Activated CD8-positive, alpha-beta memory T cell treated with anti-CD3 and anti-CD28 coated beads, Interleukin-2, amount 50 U/mL, for 48 hours (primary cell): Measurements from ENCODE around the gene BMP6.

Experiments
- DNase-seq: peaks from one replicate; pipeline ENCODE4 v3.0.0-alpha.2; 2020

BMP6 gene

GRCh38 chr6:7725849-7726415 lies at the start of gene BMP6:
TSS of gene BMP6 (plus strand) at chr6:7726099. CDS start at chr6:7726956, 857 bp downstream.
- DNase-seq, result peak; percentile 77

GRCh38 chr6:7677229-7677628 lies 48.7 kb upstream of the BMP6 start:
- DNase-seq, result no peak

GRCh38 chr6:7680393-7681075 lies 45.4 kb upstream of the BMP6 start:
- DNase-seq, result no peak

- no peak for DNase-seq
Observed at GRCh38 chr6:7681449-7681848, 44.5 kb upstream of the BMP6 start.

- DNase-seq, result no peak
Observed at GRCh38 chr6:7684076-7684475, 41.8 kb upstream of the BMP6 start.

GRCh38 chr6:7684843-7685242 lies 41.1 kb upstream of the BMP6 start:
- no peak for DNase-seq

- DNase-seq, result no peak
Observed at GRCh38 chr6:7685276-7685675, 40.6 kb upstream of the BMP6 start.

GRCh38 chr6:7687145-7688111 lies 38.5 kb upstream of the BMP6 start:
- no peak for DNase-seq

GRCh38 chr6:7691021-7691420 lies 34.9 kb upstream of the BMP6 start:
- no peak for DNase-seq

GRCh38 chr6:7691675-7692452 lies 34.0 kb upstream of the BMP6 start:
- DNase-seq, result no peak

GRCh38 chr6:7692453-7692784 lies 33.5 kb upstream of the BMP6 start:
- DNase-seq, result no peak

- DNase-seq, result no peak
Observed at GRCh38 chr6:7693827-7694226, 32.1 kb upstream of the BMP6 start.

- no peak for DNase-seq
Observed at GRCh38 chr6:7696061-7696460, 29.8 kb upstream of the BMP6 start.

GRCh38 chr6:7697432-7697819 lies 28.5 kb upstream of the BMP6 start:
- DNase-seq, result no peak

- DNase-seq, result no peak
Observed at GRCh38 chr6:7697820-7698623, 27.9 kb upstream of the BMP6 start.

GRCh38 chr6:7701212-7701834 lies 24.6 kb upstream of the BMP6 start:
- DNase-seq, result no peak

- no peak for DNase-seq
Observed at GRCh38 chr6:7703148-7703680, 22.7 kb upstream of the BMP6 start.

- no peak for DNase-seq
Observed at GRCh38 chr6:7705483-7705882, 20.4 kb upstream of the BMP6 start.

GRCh38 chr6:7706269-7706668 lies 19.6 kb upstream of the BMP6 start:
- DNase-seq, result no peak

GRCh38 chr6:7707787-7708186 lies 18.1 kb upstream of the BMP6 start:
- no peak for DNase-seq

- DNase-seq, result no peak
Observed at GRCh38 chr6:7719364-7719850, 6.5 kb upstream of the BMP6 start.
